Stimulated activated CD8-positive, alpha-beta memory T cell treated with anti-CD3 and anti-CD28 coated beads, Interleukin-2, amount 100 ng/mL, for 48 hours (primary cell): ENCODE results near the gene APBA3.

ENCODE experiments used
- DNase-seq, 2 donors: peaks; one replicate each; pipeline ENCODE4 v3.0.0-alpha.2; 2020; ENCODE audit warnings: low read depth in 2 of 2

APBA3 gene, protein sequence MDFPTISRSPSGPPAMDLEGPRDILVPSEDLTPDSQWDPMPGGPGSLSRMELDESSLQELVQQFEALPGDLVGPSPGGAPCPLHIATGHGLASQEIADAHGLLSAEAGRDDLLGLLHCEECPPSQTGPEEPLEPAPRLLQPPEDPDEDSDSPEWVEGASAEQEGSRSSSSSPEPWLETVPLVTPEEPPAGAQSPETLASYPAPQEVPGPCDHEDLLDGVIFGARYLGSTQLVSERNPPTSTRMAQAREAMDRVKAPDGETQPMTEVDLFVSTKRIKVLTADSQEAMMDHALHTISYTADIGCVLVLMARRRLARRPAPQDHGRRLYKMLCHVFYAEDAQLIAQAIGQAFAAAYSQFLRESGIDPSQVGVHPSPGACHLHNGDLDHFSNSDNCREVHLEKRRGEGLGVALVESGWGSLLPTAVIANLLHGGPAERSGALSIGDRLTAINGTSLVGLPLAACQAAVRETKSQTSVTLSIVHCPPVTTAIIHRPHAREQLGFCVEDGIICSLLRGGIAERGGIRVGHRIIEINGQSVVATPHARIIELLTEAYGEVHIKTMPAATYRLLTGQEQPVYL

GRCh38 chr19:3761382-3762129 is at the start of gene APBA3:
Gene APBA3 (minus strand): TSS chr19:3761692. CDS start chr19:3760264, 1,428 bp downstream.
- DNase-seq = peak; percentile 96 to 97

DNA sequence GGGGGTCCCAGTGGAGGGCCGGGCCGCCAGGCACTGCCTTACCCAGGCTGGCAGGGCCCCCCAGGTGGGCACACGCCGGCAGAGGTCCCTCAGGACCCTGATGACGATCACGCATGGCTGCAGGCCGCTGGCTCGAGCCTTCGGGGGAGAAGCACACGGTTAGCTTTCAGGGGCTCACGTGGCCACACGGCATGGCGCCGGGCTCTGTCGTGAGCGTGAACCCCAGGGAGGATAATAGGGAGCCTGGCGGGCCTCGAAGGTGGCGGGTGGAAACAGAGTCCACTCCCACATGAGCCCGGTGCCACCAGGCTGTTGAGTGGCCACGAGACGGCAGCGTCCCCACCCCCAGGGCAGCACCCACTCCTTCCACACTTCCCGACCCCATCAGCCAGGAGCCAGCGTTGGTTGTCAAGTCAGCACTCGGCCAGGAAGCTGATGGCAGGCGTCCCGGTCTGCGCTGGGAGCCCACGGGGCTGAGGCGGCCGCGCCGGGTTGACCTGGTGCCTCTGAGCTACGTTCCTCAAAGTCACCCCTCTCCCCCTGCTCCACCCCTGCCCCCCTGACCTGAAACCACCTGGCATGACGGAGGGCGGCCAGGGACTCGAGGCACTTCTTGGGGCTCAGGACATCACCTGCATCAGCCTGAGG is 49.3 kb upstream of the APBA3 start:
- no peak for DNase-seq

DNA sequence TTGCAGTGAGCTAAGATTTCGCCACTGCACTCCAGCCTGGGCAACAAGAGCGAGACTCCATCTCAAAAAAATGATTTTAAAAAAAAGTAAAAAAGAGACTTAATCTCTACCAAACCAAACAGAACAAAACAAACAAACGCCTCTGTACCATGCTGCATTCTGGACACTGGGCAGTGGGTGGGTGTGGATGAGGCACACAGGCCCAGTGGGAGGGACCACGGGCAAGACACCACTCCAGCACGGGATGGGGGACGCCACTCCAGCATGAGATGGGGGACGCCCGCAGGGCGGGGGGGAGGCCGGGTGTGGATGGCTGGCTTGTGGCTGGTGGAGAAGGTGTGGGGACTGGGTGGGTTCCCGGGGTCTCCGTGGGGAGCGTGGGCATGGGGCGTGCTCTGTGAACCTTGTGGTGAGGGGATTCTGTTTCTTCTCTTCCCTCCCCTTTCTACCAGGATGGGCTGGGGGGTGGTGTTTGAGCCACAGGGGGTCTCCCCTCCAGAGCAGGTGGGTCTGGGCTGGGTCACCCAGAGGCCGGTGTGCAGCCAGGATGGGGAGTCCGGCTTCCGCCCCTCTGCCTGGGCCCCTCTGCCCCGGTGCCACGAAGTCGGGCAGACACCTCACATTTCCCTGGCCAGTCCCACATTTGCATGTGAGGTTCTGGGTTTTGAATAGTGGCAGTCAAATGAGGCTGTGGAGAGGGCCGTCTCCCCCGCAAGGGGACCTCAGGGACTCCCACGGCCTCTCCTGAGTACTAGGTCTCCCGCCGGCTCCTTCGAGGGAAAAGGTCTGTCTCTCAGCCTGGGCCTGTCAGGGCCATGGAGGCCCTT is 48.6 kb upstream of the APBA3 start:
- no peak for DNase-seq

- DNase-seq = no peak
These were observed 47.1 kb upstream of the APBA3 start for GRCh38 chr19:3808420-3809143.

DNA sequence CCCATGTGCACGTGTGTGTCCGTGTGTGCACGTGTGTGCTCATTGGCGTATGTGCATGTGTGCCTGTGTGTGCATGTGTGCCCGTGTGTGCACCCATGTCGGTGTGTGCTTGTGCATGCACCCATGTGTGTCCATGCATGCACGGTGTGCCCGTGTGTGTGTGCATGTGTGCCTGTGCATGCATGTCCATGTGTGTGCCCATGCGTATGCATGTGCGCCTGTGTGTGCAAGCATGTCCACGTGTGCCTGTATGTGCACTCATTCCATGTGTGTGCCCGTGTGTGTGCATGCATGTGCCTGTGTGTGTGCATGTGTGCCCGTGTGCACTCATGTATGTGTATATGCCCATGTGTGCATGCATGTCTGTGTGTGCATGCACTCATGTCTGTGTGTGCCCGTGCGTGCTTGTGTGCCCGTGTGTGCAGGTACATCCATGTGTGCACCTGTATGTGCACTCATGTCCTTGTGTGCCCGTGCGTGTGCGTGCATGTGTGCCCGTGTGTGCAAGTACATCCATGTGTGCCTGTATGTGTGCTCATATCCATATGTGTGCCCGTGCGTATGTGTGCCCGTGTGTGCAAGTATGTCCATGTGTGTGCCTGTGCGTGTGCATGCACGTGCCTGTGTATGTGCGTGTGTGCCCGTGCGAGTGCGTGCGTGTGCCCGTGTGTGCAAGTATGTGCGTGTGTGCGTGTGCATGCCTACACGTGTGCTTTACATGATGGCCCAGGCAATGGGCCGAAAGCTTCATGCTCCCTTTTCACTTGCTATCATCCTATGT is 46.3 kb upstream of the APBA3 start:
- no peak for DNase-seq

- no peak for DNase-seq
These were observed 45.6 kb upstream of the APBA3 start for GRCh38 chr19:3807131-3807480.

DNA sequence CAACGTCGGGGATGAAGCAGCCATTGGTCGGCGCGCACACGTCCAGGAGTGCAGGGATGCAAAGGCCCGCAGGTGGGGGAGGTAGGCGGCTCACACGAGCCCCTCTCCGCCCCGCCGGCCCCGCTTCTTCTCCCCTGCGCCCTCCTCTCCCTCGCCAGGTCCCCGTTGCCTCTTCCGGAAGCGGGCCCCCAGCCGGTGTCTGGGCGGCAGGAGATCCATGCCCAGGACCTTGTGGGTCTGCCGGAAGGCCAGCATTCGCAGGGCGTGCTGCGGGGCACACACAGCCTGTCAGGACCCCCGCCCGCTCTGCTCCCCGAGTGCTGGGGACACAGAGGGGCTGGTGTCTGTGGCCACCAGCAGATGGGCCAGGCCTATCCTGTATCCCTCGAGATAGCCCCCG is 44.4 kb upstream of the APBA3 start:
- DNase-seq = no peak

- DNase-seq = no peak
These were observed 42.9 kb upstream of the APBA3 start for GRCh38 chr19:3804429-3804828.

DNA sequence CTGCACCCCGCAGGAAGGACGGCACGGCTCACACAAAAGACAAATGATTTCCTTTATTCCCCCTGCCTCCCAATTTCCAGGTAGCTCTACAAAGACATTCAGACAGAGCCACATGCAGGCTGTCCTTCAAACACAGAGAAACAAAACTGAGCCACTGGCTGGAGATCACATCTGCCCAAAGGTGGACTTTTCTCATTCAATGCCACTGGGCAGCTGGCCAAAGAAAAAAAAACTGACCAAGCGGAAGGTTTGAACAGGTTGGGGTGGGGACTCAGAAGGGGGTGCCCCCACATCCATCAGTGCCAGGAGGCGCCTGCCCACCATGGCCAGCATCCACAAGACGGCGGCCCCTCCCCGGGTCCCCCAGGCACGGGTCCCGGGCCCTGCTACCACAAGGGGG is 42.5 kb upstream of the APBA3 start:
- DNase-seq = no peak

DNA sequence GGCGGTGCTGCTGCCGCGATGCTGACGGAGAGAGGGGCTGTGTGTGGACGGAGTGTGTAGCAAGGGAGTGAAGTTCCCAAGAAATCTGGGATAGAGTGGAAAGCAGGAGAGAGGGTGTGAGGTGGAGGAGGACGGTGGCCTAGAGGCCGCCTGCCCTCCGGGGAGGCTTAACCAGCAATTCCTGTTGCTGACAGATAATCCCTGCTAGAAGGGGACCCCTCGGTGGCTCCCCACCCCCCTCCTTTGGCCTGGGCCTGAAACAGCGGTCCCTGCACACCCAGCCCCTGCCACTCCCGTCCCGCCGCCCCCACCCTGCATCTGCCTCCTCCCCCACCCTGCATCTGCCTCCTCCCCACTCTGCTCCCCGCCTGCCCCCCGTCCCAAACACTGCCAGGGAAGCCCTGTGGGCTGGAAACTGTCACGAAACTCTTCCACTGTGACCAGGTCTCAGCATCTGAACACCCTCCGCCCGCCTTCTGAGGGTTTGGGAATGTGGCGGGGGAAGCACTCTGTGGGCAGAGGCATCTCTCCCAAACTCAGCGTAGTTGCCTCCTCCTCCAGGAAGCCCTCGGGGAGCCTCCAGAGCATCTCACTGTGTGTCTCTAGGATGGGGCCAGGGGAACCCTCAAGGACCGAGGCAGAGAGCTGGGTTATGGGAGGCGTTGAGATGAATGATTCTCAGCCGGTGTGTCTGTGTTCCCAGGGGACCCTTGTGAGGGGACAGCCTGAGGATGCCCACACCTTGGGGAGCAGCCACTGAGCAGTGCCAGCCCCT is 41.8 kb upstream of the APBA3 start:
- DNase-seq = no peak

DNA sequence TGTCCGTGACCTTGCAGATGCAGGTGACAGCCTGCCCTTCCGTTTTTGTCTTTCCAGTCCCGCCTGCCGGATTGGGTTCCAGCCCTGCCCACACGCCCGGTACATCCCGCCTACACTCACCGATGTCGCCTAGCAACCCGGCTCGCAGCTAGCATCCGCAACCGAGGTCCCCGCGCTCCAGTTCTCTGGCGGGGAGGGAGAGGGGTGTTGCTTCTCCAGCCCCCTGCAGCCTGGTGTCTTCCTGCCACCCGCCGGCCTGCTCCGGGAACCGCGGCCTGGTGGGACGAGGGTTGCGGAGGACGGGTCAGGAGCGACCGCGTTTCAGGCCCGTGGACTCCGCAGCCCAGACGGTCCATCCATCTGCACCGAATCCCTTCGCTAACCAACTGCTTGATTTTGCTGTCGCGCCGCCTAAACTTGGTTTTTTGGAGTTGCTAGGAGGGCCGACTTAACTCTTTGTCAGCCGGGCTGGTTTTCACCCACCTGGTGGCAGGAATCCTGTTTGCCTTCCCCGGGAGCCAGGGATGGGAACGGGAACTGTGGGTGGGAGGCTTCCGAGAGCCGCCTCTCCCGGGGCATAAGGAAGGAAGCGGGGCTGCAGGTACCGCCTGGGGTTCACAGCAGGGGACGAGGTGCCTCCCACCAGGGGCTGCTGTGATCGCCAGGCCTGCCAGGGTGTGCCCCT is 40.1 kb upstream of the APBA3 start:
- peak; percentile 46 to 53 for DNase-seq

DNA sequence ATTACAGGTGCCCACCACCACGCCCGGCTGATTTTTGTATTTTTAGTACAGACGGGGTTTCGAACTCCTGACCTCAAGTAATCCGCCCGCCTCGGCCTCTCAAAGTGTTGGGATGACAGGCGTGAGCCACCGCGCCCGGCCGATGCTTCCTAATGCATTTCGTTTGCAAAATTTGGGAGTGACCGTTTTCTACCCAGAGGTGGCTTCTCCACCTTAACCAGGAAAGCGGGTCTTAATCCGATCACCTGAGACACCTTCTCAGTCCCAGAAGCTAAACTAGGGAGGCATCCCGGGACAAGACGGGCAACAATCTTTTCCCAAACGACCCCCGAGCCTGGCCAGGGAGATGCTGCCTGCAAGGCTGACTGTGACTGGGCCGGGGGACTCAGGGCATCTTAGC is 39.5 kb upstream of the APBA3 start:
- no peak for DNase-seq

- no peak for DNase-seq
These were observed 36.6 kb upstream of the APBA3 start for GRCh38 chr19:3798137-3798536.

- DNase-seq = no peak
These were observed 34.9 kb upstream of the APBA3 start for GRCh38 chr19:3796358-3796757.

GRCh38 chr19:3793799-3794198 is 32.3 kb upstream of the APBA3 start:
- no peak for DNase-seq

- no peak for DNase-seq
These were observed 30.6 kb upstream of the APBA3 start for GRCh38 chr19:3792114-3792513.

DNA sequence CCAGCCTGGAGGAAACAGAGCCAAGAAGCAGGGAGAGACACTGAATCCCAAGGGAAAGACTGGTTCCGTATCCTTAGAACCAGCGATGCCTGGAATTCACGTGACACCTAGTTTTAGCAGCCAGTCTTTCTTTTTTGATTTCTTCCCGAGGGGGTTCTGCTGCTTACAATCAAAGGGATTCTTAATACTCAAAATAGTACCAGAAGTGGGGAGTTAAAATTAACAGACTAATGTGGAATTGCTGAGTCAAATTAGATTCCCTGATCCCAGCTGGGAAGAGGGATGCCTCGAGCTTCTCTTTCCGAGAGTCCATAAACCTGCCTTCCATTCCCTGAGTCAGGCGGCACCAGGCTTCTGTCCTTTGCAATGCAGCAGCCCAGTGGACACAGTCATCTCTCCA is 29.4 kb upstream of the APBA3 start:
- no peak for DNase-seq

DNA sequence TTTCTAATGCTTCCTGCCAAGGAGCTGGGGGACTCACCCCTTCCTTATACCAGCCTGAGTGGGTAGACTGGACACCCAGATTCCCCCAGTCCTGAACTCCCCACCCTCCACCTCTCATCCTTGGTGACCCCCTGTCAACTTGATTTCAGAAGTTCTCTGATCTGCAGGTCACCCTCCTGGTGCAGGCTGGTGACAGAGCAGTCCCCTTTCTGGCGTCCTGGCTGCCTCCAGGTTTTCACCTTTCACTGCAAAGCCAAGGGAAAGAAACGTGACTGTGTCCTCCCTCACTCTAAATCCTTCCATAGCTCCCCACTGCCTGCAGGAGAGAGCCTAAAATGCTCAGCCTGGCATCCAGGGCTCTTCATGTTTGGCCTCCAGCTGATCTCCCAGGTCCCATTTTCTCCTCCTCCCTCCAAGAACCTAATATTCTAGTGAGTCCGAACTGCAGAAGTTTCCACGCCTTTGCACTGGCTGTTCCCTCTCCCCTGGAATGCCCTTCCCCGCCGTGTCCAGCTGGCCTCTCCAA is 28.8 kb upstream of the APBA3 start:
- DNase-seq = no peak
